ENCODE results near the gene SETBP1. TPM values are rescaled to one million over a fixed set of nuclear protein-coding genes. Genes with fewer than 3 reads are reported as not detected.

Gene SETBP1
- total RNA-seq, 1 donor = 22.8 TPM

DNA sequence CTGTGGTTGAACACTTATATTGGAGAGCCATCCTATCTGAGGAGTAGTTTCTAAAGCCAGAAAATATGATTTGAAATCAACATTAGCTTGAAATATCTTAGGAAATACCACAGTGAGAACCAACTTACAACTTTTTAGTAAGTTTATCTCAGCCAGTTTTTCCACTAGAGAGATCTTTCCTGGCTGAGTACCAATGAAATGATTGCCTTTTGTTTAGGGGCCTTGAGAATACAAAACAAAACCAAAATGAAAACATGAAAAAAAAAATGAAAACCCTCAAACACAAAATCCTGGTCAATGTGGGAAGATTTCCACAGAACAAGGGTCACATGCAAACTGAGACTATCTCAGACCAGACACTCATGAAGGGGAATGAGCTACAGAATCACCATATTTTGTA lies 429.0 kb downstream of the SETBP1 start:
- no peaks in the 10 kb centered on the region for H3K36me3 ChIP-seq (ENCODE audit: insufficient read depth, low read length)
- H3K9me3 ChIP-seq (ENCODE audit: low read depth, low read length) = no peaks in the 10 kb centered on the region
- DNase-seq (ENCODE audit: insufficient read length, low spot score, missing footprints) = no peak
- no peak overlapping the region for H3K4me3 ChIP-seq (ENCODE audit: insufficient read depth, low read length)
- no peak overlapping the region for H3K4me2 ChIP-seq (ENCODE audit: insufficient read depth, low read length)
- no peaks in the 10 kb centered on the region for H3K79me2 ChIP-seq (ENCODE audit: insufficient read depth, low read length)
- no peak overlapping the region for H2AFZ ChIP-seq (ENCODE audit: low read length)
- no peaks in the 10 kb centered on the region for H3K27me3 ChIP-seq (ENCODE audit: insufficient read depth, low read length)
- TF ChIP-seq, protein P1, sequence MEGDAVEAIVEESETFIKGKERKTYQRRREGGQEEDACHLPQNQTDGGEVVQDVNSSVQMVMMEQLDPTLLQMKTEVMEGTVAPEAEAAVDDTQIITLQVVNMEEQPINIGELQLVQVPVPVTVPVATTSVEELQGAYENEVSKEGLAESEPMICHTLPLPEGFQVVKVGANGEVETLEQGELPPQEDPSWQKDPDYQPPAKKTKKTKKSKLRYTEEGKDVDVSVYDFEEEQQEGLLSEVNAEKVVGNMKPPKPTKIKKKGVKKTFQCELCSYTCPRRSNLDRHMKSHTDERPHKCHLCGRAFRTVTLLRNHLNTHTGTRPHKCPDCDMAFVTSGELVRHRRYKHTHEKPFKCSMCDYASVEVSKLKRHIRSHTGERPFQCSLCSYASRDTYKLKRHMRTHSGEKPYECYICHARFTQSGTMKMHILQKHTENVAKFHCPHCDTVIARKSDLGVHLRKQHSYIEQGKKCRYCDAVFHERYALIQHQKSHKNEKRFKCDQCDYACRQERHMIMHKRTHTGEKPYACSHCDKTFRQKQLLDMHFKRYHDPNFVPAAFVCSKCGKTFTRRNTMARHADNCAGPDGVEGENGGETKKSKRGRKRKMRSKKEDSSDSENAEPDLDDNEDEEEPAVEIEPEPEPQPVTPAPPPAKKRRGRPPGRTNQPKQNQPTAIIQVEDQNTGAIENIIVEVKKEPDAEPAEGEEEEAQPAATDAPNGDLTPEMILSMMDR (IDR thresholded peaks at IDR 0.05; ENCODE audit: extremely low read depth, low read depth, low read length) = no peak
- H4K20me1 ChIP-seq (ENCODE audit: insufficient read depth, low read length) = no peaks in the 10 kb centered on the region
- no peak overlapping the region for H3K27ac ChIP-seq (ENCODE audit: low read depth, low read length)
- H3K4me1 ChIP-seq (ENCODE audit: insufficient read depth, low read length) = peaks cover 14% of the 10 kb centered on the region

DNA sequence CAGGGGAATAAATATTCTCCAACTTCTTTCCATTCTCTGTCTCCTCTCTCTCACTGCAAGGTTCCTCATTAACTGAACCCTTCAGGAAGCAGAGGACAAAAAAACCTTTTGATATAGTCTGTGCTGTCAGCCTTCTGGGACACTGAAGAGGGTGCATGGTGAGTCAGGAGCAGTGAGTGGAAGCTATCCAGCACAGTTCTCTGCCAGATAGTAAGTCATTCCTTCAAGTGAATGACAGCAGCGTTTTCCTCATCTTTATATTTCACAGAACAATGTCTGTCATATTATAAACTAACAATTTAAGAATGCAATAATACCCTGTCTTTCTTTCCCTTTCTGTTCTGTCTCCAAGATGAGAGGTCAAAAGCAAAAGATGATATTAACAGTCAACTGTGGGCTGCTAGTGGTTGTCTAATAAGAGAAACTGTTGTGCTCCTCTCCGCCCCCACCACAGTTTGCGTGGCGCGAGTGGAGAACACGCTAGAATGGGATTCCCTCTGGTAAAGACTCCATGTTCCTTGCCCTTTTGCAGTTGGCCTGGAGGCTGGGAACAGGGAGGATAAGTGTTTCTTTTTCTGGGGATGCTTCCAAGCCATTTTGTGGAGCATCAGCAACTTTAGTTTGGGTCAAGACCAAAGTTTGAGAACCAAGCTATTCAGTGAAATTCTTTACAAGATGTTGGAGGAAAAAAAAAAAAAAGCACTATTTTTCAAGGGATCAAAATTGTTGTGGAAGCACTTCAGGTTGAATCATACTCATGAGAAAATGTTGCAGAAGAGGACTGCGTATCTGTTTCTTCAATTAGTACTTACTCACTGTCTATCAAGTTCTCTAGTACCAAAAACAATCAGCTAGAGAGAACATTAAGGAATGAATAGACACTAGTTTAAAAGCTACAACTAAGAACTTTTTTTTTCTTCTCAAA lies 430.2 kb downstream of the SETBP1 start:
- Histone ChIP-seq H3K27me3 (ENCODE audit: insufficient read depth, low read length) (peaks cover 4% of the 10 kb centered on the region), H3K27ac (ENCODE audit: low read depth, low read length) (no peak overlapping the region), H3K4me2 (ENCODE audit: insufficient read depth, low read length) (peak overlapping the region; percentile 62), H3K4me1 (ENCODE audit: insufficient read depth, low read length) (peaks cover 14% of the 10 kb centered on the region), H4K20me1 (ENCODE audit: insufficient read depth, low read length) (no peaks in the 10 kb centered on the region), H2AFZ (ENCODE audit: low read length) (no peak overlapping the region), H3K9me3 (ENCODE audit: low read depth, low read length) (no peaks in the 10 kb centered on the region), H3K4me3 (ENCODE audit: insufficient read depth, low read length) (peak overlapping the region; percentile 21), H3K36me3 (ENCODE audit: insufficient read depth, low read length) (no peaks in the 10 kb centered on the region), H3K79me2 (ENCODE audit: insufficient read depth, low read length) (no peaks in the 10 kb centered on the region)
- TF ChIP-seq, protein P1 (IDR thresholded peaks at IDR 0.05; ENCODE audit: extremely low read depth, low read depth, low read length) = no peak
- peak; percentile 71 for DNase-seq (ENCODE audit: insufficient read length, low spot score, missing footprints)

DNA sequence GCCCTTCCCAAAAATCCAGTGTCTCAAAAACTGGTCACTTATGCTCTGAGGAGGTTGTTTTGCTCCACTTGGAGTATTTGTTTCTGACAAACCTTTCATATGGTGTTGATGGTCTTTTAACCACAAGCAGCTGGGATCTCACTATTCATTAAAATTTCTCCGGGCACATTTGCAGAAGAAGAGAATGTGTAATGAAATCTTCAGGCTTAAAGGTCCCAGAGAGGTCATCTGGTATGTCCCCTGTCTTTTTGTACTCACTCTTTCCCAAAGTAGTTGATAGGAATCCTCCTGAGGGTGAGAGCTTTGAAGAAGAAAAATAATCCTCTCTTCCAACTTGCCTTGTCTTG lies 430.8 kb downstream of the SETBP1 start:
- Histone ChIP-seq H3K4me1 (ENCODE audit: insufficient read depth, low read length) (peaks cover 14% of the 10 kb centered on the region), H3K9me3 (ENCODE audit: low read depth, low read length) (no peaks in the 10 kb centered on the region), H3K27ac (ENCODE audit: low read depth, low read length) (no peak overlapping the region), H3K4me3 (ENCODE audit: insufficient read depth, low read length) (no peak overlapping the region), H3K27me3 (ENCODE audit: insufficient read depth, low read length) (peaks cover 4% of the 10 kb centered on the region), H2AFZ (ENCODE audit: low read length) (no peak overlapping the region), H3K4me2 (ENCODE audit: insufficient read depth, low read length) (no peak overlapping the region), H4K20me1 (ENCODE audit: insufficient read depth, low read length) (no peaks in the 10 kb centered on the region), H3K79me2 (ENCODE audit: insufficient read depth, low read length) (no peaks in the 10 kb centered on the region), H3K36me3 (ENCODE audit: insufficient read depth, low read length) (no peaks in the 10 kb centered on the region)
- DNase-seq (ENCODE audit: insufficient read length, low spot score, missing footprints) = no peak
- TF ChIP-seq, protein P1 (IDR thresholded peaks at IDR 0.05; ENCODE audit: extremely low read depth, low read depth, low read length) = no peak

DNA sequence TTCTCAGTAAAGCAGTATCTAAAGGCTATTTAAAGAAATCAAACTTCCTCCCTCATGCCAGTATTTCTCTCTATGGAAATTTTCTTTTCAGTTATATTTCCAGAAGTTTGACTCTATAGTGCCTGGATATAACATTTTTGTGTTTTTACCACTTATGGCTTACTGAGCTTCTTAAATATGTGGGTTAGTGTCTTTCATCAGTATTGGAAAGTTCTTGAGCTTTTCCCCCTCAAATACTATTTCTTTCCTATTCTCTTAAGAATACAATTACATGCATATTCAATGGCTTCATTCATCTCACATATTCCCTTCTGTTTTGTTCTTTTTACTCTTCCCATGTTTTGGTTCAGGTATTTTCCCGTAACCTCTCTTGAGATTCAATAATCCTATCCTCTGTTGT lies 432.0 kb downstream of the SETBP1 start:
- no peak overlapping the region for H3K27ac ChIP-seq (ENCODE audit: low read depth, low read length)
- no peak overlapping the region for H3K4me3 ChIP-seq (ENCODE audit: insufficient read depth, low read length)
- no peaks in the 10 kb centered on the region for H3K36me3 ChIP-seq (ENCODE audit: insufficient read depth, low read length)
- H3K9me3 ChIP-seq (ENCODE audit: low read depth, low read length) = no peaks in the 10 kb centered on the region
- H3K27me3 ChIP-seq (ENCODE audit: insufficient read depth, low read length) = peaks cover 8% of the 10 kb centered on the region
- H2AFZ ChIP-seq (ENCODE audit: low read length) = no peak overlapping the region
- H3K4me2 ChIP-seq (ENCODE audit: insufficient read depth, low read length) = no peak overlapping the region
- no peak for DNase-seq (ENCODE audit: insufficient read length, low spot score, missing footprints)
- no peaks in the 10 kb centered on the region for H3K79me2 ChIP-seq (ENCODE audit: insufficient read depth, low read length)
- H3K4me1 ChIP-seq (ENCODE audit: insufficient read depth, low read length) = peaks cover 9% of the 10 kb centered on the region
- TF ChIP-seq, protein P1 (IDR thresholded peaks at IDR 0.05; ENCODE audit: extremely low read depth, low read depth, low read length) = no peak
- H4K20me1 ChIP-seq (ENCODE audit: insufficient read depth, low read length) = no peaks in the 10 kb centered on the region

All from osteoblast (primary cell).